Parathyroid adenoma (tissue), 2 donors: ENCODE results near the gene SRSF11.

Experiments
- H2AFZ ChIP-seq: fragments of 300-600 bp; sonication (generic); one replicate; pipeline ENCODE4 v1.7.0; 2017; ENCODE audit warnings: antibody characterized with exemption, mild to moderate bottlenecking
- H3K27ac ChIP-seq: fragments of 300-600 bp; sonication (generic); one replicate; pipeline ENCODE4 v1.7.0; 2017
- H3K27me3 ChIP-seq: fragments of 300-600 bp; sonication (generic); one replicate; pipeline ENCODE4 v1.7.0; 2017; ENCODE audit warnings: low read length; ENCODE audit not compliant: control insufficient read depth, insufficient read depth
- H3K36me3 ChIP-seq: fragments of 300-600 bp; sonication (generic); one replicate; pipeline ENCODE4 v1.7.0; 2017; ENCODE audit warnings: low read length; ENCODE audit not compliant: control insufficient read depth, insufficient read depth
- H3K4me1 ChIP-seq: fragments of 300-600 bp; sonication (generic); one replicate; pipeline ENCODE4 v1.7.0; 2017; ENCODE audit warnings: control low read depth
- H3K4me2 ChIP-seq: fragments of 300-600 bp; sonication (generic); one replicate; pipeline ENCODE4 v1.7.0; 2017; ENCODE audit warnings: low read length
- H3K4me3 ChIP-seq: fragments of 300-600 bp; sonication (generic); one replicate; pipeline ENCODE4 v1.7.0; 2017; ENCODE audit warnings: low read depth, low read length
- H3K79me2 ChIP-seq: fragments of 300-600 bp; sonication (generic); one replicate; pipeline ENCODE4 v1.7.0; 2017; ENCODE audit warnings: control low read depth
- H3K9ac ChIP-seq: fragments of 300-600 bp; sonication (generic); one replicate; pipeline ENCODE4 v1.7.0; 2017; ENCODE audit warnings: mild to moderate bottlenecking
- H3K9me3 ChIP-seq: fragments of 300-600 bp; sonication (generic); one replicate; pipeline ENCODE4 v1.7.0; 2017; ENCODE audit warnings: low read length; ENCODE audit not compliant: control insufficient read depth
- TF ChIP-seq, protein P1 (sequence below): fragments of 300-600 bp; sonication (generic); IDR thresholded peaks from one replicate; pipeline ENCODE4 v1.7.0; 2017; ENCODE audit warnings: antibody characterized with exemption, mild to moderate bottlenecking
- donor health status: primary hyperparathyroidism.

Gene SRSF11

DNA sequence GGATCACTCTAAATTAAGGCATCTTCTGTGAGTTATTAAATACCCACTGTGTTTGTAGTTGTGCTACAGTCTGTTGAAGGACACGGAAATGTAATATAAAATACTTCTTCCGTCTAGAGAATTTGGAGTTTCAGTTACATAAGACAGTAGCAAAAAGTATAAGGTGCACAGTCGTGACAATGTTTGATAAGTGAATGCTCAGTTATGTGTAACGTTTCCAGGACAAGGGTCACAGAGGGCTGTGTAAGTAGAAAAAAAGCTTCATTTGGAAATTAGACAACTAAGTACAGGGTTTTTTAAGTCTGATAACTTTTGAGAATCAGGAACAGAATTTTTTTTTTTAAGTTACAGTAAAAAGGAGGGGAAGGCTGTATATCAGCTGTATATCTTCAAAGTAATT, 27.5 kb downstream of the SRSF11 start:
- Histone ChIP-seq H3K4me3 (no peak overlapping the region), H3K4me2 (no peak overlapping the region), H3K79me2 (no peaks in the 10 kb centered on the region), H3K4me1 (no peaks in the 10 kb centered on the region), H3K9me3 (no peaks in the 10 kb centered on the region), H3K27ac (no peak overlapping the region), H2AFZ (no peak overlapping the region), H3K9ac (no peak overlapping the region), H3K36me3 (no peaks in the 10 kb centered on the region), H3K27me3 (no peaks in the 10 kb centered on the region)
- TF ChIP-seq, protein P1, sequence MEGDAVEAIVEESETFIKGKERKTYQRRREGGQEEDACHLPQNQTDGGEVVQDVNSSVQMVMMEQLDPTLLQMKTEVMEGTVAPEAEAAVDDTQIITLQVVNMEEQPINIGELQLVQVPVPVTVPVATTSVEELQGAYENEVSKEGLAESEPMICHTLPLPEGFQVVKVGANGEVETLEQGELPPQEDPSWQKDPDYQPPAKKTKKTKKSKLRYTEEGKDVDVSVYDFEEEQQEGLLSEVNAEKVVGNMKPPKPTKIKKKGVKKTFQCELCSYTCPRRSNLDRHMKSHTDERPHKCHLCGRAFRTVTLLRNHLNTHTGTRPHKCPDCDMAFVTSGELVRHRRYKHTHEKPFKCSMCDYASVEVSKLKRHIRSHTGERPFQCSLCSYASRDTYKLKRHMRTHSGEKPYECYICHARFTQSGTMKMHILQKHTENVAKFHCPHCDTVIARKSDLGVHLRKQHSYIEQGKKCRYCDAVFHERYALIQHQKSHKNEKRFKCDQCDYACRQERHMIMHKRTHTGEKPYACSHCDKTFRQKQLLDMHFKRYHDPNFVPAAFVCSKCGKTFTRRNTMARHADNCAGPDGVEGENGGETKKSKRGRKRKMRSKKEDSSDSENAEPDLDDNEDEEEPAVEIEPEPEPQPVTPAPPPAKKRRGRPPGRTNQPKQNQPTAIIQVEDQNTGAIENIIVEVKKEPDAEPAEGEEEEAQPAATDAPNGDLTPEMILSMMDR = no peak

DNA sequence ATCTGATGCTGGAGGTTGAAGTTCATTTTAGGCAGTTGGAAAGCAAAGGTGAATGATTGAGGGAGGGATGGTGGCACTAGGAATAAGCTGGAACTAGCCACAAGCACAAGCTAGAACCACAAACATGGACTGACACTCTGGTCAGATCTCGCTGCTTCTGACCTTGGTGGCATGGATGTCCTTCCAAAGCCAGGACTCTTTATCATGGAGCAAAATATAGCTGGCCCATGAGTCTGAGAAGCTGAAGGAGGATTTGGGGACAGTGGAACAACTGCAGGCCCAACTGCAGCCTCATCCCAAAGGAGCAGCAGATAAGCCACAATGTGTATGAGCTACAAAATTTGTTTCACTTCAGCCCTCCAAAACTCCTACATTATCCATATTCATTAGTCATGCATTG, 35.5 kb downstream of the SRSF11 start:
- Histone ChIP-seq H3K9me3 (no peaks in the 10 kb centered on the region), H3K27ac (no peak overlapping the region), H3K36me3 (no peaks in the 10 kb centered on the region), H3K4me2 (no peak overlapping the region), H3K79me2 (no peaks in the 10 kb centered on the region), H3K27me3 (no peaks in the 10 kb centered on the region), H3K4me1 (no peaks in the 10 kb centered on the region), H3K4me3 (no peak overlapping the region), H3K9ac (no peak overlapping the region), H2AFZ (no peak overlapping the region)
- TF ChIP-seq, protein P1 = no peak

DNA sequence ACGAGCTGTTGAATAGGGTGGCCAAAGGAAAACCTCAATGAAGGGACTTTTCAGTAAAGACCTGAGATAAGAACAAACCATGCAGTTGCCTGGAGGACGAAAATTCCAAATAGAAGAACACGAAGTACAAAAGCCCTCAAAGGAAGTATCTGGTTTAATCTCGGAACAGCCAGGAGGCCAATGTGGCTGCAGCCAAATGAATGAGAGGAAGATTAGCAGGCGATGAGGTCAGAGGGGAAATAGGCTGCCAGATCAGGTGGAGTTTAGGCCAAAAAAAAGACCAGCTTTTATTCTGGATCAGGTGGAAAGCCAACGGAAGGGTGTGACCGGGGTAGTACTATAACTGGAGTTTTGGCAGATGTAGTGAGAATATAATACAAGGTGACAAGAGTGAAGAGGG, 43.7 kb downstream of the SRSF11 start:
- H3K4me3 ChIP-seq = no peak overlapping the region
- H2AFZ ChIP-seq = no peak overlapping the region
- H3K4me1 ChIP-seq = no peaks in the 10 kb centered on the region
- H3K27ac ChIP-seq = no peak overlapping the region
- no peaks in the 10 kb centered on the region for H3K27me3 ChIP-seq
- TF ChIP-seq, protein P1 = no peak
- H3K9me3 ChIP-seq = no peaks in the 10 kb centered on the region
- H3K36me3 ChIP-seq = no peaks in the 10 kb centered on the region
- no peaks in the 10 kb centered on the region for H3K79me2 ChIP-seq
- no peak overlapping the region for H3K9ac ChIP-seq
- H3K4me2 ChIP-seq = no peak overlapping the region

DNA sequence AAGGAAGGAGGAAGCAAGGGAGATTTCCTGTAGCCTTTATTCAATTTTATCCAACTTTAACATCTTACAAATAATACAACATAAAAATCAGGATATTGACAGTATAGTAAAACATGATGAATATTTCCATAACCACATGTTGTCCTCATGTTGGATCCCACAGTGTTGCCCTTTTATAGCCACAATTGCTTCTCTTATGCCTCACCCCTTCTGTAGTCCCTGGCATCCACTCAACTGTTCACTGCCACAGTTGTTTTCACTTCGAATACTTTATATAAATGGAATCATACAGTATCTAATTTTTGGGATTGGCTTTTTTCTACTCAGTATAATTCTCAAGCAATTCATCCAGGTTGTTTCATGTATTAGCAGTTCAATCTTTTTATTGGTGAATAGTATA, 44.8 kb downstream of the SRSF11 start:
- no peak overlapping the region for H3K4me2 ChIP-seq
- H2AFZ ChIP-seq = no peak overlapping the region
- H3K9me3 ChIP-seq = no peaks in the 10 kb centered on the region
- no peak overlapping the region for H3K4me3 ChIP-seq
- no peaks in the 10 kb centered on the region for H3K4me1 ChIP-seq
- no peak overlapping the region for H3K9ac ChIP-seq
- no peaks in the 10 kb centered on the region for H3K79me2 ChIP-seq
- no peaks in the 10 kb centered on the region for H3K27me3 ChIP-seq
- H3K27ac ChIP-seq = no peak overlapping the region
- H3K36me3 ChIP-seq = no peaks in the 10 kb centered on the region
- TF ChIP-seq, protein P1 = no peak

DNA sequence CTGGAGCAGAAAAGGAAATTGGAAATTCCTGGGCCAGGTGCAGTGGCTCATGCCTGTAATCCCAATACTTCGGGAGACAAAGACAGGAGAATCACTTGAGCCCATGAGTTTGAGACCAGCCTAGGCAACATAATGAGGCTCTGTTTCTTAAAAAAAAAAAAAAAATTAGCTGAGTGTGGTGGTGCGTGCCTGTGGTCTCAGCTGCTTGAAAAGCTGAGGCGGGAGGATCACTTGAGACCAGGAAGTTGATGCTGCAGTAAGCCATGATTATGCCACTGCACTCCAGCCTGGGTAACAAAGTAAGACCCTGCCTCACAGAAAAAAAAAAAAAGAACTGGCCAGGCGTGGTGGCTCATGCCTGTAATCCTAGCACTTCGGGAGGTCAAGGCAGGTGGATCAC, 56.7 kb downstream of the SRSF11 start:
- H3K27me3 ChIP-seq = no peaks in the 10 kb centered on the region

More for the DNA sequence above, 56.7 kb downstream of the SRSF11 start:
- TF ChIP-seq, protein P1 = no peak
- no peak overlapping the region for H3K4me3 ChIP-seq
- H3K36me3 ChIP-seq = no peaks in the 10 kb centered on the region
- H2AFZ ChIP-seq = no peak overlapping the region
- H3K9me3 ChIP-seq = no peaks in the 10 kb centered on the region
- no peaks in the 10 kb centered on the region for H3K79me2 ChIP-seq
- H3K4me2 ChIP-seq = no peak overlapping the region
- no peak overlapping the region for H3K27ac ChIP-seq
- no peaks in the 10 kb centered on the region for H3K4me1 ChIP-seq
- H3K9ac ChIP-seq = no peak overlapping the region
